Inferior parietal cortex (tissue), 1 donor: Measurements from ENCODE around the gene ADCY5.

Experiments used
- DNase-seq: peaks from one replicate; pipeline ENCODE4 v3.0.0-alpha.2; 2016; ENCODE audit errors: extremely low spot score

ADCY5 gene

DNA sequence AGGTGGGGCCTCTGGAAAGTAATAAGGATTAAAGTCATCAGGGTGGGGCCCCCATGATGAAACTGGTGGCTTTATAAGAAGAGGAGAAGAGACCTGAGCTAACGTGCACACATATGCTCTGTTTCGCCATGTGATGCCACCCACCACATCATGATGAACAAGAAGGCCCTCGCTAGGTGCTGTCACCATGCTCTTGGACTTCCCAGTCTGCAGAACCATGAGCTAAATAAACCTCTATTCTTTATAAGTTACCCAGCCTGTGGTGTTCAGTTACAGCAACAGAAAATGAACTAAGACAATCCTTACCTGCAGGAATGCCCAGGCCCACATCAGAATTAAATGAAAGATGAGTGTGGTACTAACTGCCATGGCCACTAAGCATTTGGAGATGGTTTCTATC is 79.8 kb downstream of the ADCY5 start:
- no peak for DNase-seq

DNA sequence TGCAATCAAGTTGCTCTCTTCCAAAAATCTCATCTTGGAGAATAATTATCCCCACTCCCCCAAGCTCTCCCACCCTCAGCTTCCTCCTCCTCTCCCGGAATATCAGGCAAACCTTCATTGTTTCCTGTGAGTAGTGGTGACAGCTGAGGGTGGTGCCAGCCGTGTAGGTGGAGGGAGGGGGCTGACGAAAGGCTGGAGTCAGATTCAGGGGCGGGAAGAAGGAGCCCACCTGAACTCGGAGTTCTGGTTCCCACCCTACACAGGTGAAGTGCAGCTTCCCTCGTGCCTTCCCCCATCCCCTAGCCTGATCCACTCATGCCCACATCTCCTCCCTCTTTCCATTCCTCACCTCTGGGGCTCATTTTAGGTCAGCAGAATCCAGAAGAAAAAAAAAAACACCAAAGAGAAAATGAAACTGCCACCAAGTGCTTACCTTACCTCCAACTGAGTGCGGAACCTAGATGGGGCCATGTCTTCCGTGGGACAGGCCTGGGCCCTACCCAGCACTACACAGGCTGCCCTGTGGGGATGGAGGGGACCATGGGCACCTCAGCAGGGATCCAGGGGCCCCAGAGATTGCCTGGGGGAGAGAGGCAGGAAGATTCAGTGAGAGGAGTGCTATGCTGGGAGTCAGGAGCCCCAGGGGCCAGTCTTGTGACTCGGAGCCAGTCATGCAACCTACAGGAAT is 81.3 kb downstream of the ADCY5 start:
- no peak for DNase-seq

DNA sequence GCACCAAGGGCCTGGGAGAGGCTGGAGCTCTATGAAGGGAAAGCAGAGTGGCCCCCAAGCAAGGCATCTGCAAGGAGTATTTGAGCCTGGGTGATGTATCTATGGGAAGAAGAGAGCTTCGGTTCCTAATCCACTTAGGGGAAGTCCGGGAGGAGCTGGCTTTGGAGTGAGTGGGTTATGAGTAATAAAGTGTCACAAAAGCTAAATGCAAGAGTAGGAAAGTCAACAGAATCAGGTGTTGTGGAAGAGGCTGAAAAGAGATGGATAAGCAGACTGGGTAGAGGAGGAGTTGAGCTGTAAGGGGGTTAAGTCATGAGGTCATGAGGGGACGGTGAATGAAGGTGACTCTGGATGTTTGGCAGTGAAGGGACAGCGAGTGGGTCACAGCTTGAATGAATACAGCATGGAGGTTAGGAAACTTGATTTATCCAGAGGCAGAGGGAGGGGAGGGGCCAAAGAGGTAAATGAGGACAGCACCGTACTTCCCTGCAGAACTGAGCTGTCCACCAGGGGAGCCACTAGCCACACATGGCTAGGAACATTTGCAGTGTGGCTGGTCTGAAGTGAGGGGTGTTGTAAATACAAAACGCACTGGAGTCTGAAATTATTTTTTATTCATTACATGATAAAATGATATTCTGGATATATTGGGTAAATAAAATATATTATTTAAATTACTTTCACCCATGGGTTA is 83.3 kb downstream of the ADCY5 start:
- no peak for DNase-seq

DNA sequence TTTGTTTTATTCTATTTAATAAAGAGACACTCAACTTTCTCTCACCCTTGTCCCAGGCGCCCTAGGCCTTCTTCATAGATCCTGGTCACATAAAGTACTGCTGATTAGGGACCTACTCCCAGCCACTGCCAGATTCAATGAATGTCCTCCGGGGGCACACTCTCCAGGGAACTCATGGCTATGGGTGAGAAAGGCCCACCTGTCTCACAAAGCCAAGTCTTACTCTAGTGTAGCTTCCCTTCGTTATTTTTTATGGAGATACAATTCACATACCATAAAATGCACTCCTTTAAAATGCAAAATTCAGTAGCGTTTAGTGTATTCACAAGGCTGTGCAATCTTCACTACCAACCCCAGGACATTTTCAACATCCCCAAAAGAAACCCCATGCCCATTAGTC is 87.8 kb downstream of the ADCY5 start:
- DNase-seq, result no peak

DNA sequence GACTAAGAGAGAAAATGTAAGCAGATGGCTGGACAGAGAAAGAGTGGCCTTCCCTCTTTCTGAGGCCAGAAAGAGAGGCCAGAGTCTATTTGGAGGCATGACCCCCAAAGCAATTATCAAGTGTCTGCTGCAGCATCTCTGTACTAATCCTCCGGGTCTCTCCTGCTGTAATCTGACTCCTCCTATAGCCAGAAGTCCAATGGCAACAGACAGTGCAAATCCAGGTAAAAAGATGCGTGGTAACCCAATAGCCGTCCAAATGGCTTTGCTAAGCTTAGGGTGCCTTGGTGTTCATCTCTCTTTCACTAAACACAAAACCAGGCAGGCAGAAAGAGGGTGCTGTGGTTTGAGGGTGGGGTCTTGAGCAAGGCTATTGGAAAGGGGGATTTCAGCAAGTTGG is 91.6 kb downstream of the ADCY5 start:
- DNase-seq, result no peak

DNA sequence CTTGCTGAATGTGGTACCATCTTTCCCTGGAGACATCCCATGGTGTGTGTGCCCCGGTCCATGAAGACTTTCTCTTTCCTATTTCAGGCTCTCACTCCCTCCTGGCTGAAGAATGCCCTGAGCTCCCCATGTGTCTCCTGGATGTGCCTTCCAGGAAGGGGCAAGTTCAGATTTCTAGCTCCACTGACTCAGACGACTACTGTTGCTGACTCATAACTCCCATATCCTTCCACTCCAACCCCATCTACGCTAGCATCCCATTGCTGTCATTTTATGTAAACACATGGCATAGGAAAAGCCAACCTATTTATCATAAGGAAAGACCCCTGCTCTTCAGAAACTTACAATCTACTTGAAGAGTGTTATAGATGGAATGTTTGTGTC is 95.0 kb downstream of the ADCY5 start:
- no peak for DNase-seq

DNA sequence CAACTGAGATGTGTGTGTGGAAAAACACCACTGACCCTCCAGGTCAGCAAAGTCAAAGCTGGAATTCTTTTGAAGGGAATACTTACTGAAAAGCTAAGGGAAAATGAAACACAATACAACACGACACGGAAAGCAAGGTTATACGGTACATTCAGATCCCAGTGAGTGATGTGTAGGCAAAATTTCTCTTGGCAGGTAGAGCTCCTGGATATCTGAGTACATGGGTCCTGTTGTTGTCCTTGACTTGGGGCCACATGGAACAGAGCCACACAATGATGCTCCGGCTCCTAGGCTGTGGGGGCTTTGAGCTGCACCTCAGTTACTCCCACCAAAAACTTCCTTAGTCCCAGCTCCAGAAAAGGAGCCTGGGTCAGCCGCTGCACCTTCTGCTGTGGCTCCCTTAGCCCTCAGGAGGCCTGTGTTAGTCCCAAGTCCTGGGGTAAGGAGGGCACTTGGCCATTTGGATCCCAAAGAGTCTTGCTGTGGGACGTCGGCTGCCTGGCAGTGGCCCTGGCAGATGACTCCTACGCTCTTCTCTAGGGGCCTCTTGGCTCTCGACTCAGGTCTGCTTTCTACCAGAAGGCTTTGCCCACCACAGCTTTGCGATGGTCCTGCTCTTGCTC is 95.6 kb downstream of the ADCY5 start:
- DNase-seq, result no peak

DNA sequence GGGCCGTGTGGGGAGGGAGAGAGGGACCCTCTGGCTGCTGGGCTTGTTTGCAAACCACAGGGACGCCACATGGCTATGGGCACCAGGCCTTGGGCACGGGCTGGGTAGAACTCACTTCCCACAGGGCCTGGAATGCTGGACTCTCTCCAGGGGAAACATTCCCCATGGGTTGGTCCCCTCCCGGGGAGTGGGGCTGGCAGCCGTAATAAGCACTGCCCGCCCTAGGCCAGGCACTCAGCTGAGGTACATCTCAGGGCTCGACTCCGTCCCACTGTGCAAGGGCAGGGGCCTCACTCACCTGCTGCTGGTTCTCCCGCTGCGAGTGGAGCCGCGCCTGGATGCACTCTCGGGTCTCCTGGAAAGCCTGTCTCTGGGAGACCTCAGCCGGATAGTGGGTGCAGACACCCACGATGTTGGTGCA is 96.7 kb downstream of the ADCY5 start:
- no peak for DNase-seq

DNA sequence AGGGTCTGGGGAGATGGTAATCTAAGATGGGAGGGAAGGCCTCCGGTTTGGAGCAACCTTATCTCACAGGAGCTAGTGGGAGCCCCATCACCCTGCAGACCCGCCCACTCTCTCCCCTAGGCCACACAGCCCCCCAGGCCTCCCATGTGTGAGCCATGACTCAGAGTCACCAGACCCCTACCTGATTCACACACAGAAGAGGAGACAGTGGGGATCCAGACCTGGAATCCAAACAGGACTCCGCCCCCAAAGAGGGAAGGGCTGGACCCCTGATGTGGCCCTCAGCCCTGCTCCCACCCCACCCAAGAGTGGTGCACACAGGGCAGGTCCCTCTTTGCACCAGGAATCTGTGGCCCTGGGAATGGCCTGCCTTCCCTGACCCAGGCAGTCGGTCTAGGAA is 97.4 kb downstream of the ADCY5 start:
- no peak for DNase-seq

DNA sequence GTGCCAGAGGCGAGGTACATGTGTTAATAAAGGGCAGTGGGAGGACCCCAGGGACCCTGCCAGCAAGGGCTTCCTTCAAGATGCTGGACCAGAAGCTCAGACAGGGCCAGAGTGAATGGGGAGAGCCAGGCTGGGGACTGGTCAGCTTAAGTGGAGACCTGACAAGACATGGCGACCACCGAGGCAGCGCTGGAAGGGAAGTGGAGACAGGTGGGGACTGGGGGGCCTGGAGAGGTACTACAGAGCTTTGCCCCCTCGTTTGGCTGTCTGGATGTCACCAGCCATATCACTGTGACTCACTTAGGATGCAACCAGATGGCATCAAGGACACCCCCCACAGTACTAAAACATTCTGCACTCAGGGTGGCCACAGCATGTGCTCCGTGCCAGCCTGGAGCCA is 97.9 kb downstream of the ADCY5 start:
- no peak for DNase-seq

DNA sequence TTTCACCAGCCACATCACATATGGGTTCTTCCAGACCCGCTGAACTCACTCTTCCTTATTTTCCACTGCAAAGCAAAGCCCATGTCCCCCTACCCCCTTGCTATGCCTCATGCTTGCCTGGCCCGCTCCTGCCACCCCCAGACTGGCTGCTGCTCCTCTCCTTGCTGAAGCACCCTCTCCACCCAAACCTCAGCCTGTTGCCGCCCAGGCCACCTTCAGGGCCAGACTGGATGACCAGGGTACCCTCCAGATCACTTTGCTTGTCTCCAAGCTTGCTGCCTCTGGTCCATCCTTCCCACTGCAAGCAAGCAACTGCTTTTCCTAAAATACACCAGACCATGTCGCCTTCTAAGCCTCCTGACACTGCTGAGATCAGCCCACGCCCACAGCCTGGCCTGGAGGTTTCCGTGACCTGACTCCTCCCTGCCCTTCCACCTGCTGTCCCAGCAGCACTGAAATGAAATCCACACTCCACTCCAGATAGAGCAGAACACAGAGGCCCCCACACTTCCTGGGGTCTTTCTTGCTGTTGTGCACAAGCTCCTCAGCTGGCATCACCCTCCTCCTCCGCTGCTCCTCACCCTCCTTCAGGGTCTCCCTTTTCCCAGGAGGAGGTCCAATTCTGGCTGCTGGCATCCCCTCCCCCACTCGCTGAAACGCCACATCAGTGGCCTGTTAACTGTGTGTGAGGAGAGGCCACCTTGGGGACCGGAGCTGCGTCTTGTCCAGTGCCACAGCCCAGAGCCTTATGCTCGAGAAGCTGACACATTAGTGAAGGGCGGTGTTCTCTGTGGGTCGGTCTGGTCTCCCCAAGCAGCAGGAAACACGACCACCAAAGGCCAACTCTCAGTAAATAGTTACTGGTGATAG is 99.1 kb downstream of the ADCY5 start:
- DNase-seq, result no peak

DNA sequence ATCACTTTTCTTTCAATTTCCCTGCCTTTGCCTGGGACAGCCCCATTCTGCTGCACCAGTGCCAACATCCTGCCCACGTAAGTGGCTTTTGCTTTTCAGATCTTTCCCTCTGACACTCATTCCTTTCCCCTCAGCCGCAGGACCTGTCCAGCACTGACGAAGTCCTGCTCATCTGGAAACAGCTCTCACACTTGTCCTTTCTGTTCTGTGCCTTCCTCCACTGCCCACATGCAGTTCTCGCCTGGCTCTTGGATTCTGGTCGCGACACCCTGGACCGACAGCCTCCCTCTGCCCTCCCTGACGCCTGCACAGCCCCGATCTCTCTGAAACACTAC is 99.7 kb downstream of the ADCY5 start:
- DNase-seq, result no peak

DNA sequence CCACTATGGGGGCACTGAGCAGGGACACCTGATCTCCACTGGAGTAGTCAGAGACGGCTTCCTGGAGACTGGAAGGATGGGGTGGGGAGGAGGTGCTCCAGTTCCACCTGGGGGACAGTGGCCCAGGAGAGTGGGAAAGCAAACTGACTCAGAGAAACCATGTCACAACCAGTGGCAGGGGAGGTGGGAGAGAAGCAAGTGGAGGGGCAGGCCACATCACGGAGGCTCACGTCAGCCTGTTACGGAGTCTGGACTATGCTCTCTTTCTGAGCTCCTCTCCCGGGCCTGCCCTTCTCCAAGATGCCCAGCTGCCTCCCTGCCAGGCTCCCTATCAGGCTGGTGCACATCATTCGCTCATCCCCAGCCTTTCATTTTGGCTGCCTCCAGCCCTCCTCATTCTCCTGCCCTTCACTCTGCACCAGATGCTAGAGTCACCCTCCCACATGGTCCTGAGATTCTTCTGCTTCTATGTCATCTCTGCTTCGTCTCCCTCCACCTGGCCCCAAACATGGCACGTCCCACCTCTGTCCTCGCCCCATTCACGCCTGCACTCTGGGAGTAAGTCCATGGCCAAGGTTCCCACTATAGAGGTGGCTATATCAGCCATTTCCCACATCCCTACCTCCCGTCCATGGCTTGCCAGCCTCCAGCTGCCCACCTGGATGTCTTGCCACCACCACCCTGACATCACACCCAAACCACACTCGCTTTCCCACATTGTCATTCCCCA is 100.3 kb downstream of the ADCY5 start:
- DNase-seq, result no peak

DNA sequence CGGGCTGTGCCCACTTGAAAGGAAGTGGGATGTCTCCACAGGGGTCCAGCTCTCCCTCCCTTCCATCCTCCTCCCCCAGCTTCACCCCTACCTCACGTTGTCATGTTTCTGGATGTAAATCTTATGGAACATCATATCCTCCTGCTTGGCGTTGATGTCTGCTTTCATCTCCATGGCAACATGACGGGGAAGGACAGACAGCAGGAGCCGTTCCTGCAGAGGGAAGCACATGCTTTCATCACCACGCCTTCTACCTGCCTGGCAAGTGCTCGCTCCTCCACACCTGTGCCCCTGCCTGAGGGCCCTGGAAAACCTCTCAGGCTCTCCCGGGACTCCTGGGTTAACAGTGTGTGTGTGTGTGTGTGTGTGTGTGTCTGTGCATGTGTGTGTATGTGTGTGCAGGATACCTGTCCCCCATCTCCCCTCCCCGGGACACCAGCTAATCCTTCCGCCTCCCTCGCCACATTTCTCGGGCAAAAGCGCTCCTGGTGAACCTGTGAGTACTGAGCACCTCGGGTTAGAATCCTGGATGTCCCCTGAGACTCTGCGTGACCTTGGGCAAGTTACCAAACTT is 101.1 kb downstream of the ADCY5 start:
- no peak for DNase-seq

DNA sequence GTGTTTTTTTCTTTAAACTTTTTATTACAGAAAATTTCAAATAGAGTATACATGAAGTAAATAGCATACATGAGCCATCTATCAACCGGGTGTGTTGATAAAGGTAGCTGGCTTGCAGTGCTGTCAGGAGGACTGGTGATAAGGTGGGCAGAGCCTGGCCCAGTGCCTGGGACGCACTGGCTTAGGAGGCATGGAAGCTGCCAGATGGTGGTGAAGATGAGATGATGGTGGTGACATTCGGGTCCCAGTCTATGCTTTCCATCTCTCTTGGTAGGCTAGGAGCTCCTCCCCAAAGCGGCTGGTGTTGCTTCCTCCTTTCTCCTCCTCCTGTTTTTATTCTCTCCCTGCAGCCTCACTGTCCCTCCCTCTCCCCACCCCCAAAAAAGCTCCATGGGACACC is 101.7 kb downstream of the ADCY5 start:
- no peak for DNase-seq

DNA sequence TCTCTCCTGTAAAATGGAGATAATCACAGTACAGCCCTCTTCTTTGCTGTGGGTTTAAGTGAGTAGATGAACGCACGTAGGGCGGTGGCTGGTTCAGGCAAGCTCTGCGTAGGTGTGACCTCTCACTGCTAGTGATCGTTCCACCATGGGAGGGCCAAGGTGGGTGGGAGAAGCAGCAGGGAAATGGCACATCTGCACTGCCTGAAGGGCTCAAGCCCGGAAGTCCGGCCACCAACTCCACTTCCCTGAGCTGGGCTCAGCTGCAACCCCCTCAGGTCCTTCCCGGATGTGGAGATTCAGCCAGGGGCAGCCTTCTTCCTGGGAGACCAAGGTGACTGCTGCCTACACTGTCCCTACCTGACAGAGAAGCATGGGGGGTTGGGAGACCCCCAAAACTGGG is 102.9 kb downstream of the ADCY5 start:
- DNase-seq, result no peak

DNA sequence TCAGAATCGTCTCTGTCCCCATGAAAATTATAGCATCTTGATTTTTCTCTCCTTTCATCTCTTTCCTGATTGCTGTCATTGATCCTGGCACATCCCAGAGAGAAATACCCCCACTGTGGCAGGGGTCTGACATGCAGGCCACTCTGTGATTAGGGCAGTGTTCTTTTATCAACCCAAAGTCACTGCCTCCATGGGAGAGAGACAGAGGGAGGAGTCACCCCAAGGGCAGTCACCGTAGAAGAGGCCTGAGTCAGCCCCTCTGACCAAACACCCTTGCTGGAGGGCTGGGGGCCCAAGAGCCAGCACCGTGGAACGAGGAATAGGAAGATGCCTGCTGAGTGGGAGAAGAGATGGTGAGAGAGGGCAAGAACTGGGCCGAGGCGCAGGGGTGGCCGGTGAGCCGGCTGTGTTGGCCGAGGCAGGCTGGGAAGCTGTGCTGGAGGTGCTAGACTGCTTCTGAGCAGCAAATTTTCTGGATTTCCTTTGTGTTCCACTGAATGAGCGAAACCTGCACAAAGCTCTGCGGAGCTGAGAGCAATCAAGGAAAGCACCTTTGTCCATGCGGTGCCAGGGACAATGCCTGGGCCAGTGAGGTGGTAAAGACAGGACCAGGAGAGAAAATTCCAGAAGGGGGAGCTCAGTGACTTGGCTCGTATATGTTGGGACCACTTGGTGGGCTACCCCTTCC is 103.8 kb downstream of the ADCY5 start:
- no peak for DNase-seq

DNA sequence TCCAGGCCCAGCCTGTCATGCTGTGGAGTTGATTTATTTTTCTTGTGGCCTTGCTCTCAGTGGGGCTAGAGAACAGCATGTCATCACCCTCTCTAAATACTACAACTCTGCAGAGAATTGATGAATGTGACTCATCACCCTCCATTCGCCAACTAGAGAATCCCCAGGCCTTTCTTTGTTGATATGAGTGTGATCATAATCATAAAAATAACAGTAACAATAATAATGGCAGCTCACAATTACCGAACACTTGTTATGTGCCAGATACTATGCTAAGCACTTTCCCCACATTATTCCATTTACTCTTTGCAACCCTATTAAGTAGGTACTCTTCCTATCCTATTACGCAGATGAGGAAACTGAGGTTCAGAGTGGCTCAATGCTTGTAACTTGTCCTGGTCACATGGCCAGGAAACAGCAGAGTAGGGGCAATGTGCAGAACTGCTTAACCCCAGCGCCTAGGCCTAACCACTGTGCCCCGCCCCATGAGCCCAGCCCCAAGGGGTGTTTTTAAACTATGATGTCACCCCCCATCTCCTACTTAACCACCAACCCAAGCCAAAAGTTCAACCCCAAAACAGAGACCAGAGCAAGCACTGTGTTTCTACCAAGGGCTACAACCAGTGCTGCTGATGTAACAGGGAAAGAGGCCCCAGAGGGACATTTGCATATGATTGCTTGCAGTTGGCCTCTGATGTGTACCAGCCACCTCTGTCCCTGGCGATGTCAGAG is 104.5 kb downstream of the ADCY5 start:
- DNase-seq, result no peak

DNA sequence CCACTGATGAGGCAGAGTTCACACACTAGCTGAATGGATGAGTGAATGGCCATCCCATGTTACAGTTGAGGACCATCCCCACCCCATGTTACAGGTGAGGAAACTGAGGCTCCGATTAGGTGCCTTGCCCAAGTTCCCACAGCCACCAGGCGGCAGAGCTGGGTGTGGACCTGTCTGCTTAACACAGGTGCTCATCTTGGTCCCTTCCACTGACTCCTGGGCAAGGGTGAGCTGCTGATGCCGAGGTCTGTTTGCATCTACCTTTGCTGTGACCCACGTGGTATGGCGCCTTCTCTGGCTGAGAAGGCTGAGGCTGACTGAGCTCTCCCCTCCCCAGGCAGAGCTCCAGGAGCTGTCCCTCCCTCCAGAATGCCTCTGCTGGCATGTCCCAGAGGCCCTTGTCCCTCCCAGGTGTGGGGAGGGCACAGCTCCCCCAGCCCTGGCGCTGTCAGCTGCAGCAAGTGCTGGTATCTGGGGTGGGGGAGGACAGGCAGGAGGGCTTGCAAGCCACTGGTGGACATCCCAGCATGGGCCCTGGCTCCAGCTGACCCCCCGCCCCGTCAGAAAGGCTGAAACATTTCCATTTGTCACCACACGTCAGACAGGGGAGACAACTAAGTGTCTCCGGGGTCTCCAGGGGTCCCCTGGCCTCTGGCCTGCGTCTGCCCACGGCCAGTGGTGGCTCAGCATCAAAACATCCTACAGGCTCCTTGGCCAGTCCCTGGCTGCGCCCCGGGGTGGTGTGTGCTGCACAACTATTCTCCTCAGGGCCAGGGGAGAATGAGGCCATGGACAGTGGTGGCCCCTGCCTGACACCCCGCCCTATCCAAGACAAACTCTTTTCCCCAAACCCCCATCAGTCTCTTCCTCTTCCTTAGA is 105.4 kb downstream of the ADCY5 start:
- DNase-seq, result no peak
